Activated T-cell treated with anti-CD3 and anti-CD28 coated beads, Interleukin-2, amount 50 U/mL, for 48 hours (primary cell): ENCODE results near the gene EBF3.

Experiments used
- DNase-seq, 2 experiments: peaks; one replicate each; pipeline ENCODE4 v3.0.0-alpha.2; 2020

EBF3 gene

DNA sequence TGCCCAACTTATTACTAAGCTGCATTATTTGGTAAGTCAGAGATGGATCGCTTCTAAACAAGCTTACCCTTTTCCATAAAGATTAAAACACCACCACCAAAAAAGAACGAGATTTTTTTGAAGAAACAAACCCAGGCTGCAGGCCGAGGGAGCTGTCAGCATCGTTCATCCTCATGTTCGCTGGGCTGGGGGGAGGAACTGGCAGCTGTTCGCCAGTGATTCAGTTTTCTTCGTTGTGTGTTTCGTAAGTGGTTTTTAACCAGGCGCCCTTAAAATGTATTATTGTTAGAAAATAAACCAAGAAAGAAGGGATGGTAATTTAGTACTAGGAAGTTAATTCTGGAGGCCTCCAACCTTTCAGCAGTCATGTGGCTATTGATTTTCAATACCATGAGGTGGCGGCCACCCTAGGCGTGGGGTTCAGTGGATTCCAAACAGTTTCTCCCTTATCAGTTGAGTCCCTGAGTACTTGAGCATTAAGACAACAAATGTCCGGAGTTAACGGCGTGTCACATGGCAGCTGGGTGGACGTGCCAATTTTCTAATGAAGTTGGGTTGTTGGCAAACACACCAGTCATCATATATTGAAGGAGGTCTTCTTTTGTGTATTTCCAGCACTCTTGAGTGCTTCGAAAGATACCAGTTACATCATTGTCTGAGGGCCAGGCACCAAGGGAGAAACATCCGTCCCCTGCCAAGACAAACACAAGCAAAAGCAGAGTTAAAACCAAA is 173.2 kb downstream of the EBF3 start:
- DNase-seq: no peak

DNA sequence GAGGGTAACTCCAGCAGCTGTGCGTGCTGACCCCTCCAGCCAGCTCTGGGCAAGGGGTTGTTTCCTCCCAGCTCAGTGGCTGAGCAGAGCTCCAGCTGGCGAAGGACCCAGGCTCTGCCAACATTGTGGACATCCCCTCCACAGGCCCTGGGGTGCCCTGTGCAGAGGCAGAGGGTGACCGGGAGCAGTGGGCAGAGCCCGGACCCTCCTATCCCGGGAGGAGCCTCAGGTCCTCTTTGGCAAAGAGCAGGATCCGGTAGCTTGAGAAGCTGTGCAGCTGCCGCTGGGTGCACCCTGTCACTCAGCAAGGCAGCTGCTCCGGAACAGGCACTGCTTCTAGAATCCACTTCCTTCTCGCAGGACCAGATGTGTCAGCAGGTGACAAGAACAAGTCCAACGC is 175.9 kb downstream of the EBF3 start:
- no peak for DNase-seq

DNA sequence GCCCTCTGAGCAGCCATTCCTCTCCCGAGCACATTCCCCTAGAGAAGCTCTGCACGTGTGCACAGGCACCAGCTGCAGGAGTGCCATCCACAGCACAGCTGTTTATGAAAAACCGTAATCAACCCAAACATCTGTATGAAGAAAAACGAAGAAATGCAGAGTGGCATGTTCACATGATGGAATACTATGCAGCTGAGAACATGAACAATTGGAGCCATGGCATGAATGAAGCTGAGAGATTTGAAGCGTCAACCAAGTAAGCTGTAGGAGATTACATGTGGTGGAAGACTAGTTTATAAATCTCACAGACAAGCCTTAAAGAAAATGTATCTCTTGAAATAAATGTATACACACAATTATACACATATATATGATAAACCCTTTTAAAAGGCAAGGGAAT is 176.5 kb downstream of the EBF3 start:
- no peak for DNase-seq

DNA sequence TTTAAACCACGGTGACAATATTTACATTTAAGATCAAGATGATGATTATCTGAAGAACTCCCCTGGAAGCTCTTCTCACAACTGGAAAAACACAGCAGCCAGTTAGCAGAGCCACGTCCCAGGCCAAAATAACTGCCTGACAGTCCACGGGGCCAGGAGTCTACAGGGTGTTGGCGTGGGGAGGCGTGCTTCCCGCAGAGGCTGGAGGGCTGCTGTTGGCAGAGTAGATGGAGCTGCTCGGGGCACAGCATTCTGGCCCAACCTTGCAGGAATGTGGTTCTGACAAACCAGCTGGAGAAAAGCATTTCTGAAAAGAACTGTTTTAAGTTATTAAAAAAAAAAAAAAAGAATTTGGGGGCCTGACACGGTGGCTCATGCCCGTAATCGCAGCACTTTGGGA is 177.9 kb downstream of the EBF3 start:
- DNase-seq: no peak

DNA sequence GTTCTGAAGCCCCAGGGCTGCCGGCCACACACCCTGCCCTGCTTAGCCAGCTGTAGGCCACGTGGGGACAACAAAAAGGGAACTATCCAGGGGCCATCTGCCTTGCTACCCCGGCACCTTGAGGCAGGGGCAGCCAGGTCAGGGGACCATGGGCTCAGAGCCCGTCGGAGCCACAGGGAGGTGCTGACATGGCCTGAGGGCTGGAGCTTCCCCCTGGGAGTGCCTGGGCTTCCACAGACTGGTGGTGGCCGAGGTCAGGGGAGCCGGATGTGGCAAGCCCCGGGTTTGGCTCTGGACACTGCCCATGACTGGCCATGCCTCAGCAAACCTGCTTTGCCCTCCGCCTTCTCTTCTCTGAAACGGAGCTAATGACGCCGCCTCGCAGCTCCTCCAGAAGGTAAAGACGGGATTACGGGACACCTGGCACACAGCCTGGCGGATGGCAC is 178.5 kb downstream of the EBF3 start:
- DNase-seq: no peak
